ENCODE results near the gene KLK13.

KLK13 gene

GRCh38 chr19:51022526-51022925 lies 42.4 kb downstream of the KLK13 start:
- no peak for DNase-seq

- peak in 6 of 56 donors; percentile 3 to 45 (median 8) for DNase-seq
These were observed 43.8 kb downstream of the KLK13 start for GRCh38 chr19:51020988-51021651.

DNA sequence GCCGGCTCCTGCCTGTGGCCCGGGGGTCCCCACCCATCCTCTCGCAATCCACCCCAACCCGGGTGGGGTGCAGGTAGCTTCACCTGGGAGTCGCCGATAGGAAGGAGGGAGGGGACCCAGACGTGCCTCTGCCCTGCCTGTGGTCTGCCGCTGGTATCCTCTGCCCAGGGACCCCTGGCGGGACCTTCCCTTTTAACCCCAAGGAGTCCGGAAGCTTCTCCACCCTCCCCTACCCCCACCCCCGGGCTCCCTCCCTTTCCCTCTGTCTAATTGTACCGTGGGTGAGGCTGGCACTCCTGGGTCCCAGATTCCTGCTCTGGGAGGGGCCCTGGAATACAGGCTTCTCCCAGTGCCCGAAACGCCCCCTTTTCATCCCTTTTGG lies 45.4 kb downstream of the KLK13 start, which contains the start of gene KLK10:
Gene KLK10 (minus strand): TSS at position 166 of the 382 bp plus-strand sequence. CDS start 579 bp downstream, outside the sequence.
- no peak for DNase-seq

DNA sequence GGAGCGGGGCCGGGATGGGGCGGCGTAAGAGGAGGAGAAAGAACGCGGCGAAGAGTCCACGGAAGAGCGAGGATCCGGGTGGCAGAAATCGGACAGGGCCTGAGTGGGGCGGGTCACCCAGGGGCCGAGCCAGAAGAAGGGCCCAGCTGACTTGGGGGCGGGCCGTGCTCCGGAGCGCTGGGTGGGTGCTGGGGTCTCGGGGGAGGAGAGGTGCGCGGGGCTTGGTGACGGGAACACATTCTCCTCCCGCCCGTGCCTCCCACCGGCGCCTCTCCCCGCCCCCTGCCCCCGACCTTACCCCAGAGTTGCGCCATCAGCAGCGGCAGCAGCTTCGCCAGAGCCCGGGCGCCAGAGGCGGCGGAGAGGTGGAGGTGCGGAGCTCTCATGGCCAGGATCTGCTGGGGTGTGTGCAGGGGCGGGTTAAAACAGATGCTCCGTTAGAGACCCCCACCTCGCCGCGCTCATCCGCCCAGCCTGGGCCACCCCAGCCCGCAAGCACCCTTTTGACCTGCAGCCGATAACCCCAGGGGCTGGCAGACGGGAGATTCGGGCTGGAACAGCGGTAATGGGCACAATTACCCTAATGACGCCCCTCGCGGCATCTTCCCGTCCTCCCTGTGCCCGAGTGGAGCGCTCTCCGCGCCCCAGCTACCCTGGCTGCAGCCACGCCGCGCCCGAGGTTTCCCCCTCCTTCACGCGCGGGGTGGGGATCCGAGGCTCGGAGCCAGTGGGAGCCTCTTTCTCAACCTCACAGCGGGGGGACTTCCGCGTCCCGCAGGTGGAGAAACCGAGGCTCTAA lies 45.9 kb downstream of the KLK13 start:
- peak in 2 of 56 donors; percentile 5 to 11 for DNase-seq

DNA sequence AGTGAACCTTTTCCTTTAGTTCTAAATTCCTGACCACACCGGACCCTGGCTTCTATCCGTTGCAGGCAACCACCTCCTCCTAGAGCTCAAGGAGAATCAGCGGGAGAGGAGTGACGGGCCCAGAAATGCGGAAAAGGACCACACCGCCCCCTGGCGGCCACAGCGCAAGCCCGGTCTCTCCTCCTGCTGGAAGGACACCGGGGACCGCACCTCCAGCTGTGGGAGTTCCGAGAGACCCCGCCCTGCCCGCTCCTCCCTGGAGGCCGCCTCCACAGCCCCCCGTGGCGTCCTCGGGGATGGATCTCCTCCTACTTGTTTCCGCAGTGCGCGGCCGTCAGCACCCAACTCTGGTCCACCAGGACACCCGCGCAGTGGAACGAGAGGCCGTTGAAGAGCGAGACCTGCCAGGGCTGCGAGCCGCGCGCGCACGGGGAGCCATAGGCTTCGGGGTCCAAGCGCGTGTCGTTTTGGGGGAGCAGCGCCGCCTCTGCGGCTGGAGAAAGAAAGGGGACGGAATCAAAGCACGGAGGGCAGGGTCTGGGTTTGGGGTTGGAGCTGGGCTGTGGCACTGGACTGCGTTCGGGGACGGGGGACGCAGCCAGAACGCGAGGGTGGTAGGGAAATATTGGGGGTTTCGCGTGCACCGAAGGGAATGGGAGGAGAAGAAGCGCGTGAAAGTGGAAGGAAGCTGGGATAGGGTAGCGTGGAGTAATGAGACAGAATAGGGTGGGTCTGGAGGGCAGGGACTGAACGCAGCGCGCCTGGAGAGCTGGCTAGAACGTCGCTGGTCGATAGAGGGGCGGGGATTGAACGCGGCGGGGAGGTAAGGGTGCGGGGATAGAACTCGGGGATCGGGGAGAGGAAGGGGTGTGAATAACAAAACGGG lies 47.9 kb downstream of the KLK13 start:
- peak in 50 of 56 donors; percentile 3 to 81 (median 40) for DNase-seq

- DNase-seq, result no peak
These were observed 49.1 kb downstream of the KLK13 start for GRCh38 chr19:51015691-51016267.

DNA sequence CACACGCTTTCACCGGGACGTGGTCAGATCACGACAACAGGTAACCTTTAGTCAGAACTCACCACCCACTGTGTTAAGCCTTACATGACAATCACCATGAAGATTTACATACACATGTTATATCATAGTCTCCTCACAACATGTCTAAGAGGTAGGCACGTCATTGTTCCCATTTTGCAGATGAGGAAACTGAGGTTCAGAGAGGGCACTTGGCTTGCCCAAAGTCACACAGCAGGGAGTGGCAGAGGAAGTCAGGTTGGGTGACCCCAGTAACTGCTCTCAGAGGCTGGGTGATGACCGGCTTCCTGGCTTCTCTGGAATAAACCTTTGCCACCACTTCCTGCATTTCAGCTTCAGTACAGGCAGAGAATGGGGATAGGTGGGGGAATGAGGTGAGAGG lies 50.6 kb downstream of the KLK13 start:
- no peak for DNase-seq

DNA sequence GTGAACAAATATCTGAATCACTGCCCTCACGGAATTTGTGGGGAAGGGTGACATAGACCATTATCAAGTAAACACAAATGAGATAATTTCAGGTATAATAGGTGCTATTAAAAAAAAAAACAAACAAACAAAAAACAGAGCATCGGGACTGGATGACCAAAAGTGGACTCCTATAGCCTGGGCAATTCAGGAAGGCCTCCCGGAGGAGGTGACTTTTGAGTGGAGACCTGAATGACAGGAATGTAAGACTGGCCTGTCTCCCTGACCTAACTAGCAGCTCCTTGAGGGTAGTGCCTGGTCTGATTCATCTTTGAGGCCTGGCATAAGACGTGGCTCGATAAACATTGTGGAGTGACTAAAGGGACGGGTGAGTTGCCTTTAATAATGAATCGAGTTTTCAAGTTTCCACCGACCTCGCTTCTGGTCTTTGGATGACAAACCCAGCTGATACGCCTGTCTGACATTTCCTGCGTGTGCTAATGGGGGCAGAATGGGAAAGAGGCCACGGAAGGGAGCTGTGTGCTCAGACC lies 52.2 kb downstream of the KLK13 start:
- no peak for DNase-seq

GRCh38 chr19:51010066-51010795 lies 54.7 kb downstream of the KLK13 start:
- DNase-seq, result no peak

GRCh38 chr19:51009061-51009891 lies 55.6 kb downstream of the KLK13 start:
- no peak for DNase-seq

DNA sequence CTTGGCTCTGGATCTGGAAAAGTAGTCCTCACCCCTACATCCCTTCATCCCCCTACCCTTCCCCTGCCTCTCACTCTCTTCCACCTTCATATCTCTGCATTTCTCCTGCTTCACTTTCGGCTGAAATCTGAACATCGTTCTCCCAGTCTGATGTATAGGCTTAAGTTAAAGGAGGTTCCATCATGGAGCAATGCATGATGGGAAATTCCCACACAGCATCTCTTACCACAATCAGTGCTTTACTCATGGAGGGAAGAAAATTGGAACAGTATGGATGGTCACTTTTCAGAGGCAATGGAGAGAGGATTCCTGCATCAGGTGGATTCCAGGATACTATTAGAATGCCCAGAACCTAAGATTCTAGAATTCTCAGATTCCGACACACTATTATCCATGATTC lies 57.4 kb downstream of the KLK13 start:
- no peak for DNase-seq

DNA sequence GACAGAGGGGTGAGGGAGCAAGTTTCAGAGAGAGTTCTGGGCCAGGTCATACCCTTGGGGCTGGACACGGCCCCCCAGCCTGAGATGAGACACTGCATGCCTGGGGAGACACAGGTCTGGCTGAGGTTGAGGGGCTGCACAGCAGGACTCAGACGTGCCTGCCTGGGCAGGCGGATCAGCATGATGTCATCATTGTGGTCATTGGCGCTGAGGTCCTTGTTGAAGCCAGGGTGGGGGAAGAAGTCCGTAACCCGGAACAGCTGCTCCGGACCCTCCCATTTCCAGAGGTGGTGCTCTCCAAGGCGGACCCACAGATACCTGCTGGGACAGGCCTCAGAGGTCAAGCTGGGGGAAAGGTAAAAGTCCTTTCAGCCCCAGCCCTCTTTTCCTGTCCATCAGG lies 58.5 kb downstream of the KLK13 start:
- no peak for DNase-seq
